ENCODE results near the gene THSD8. TPM values are rescaled to one million over a fixed set of nuclear protein-coding genes. Genes with fewer than 3 reads are reported as not detected.

Gene THSD8
- polyA plus RNA-seq, 2 of the 4 experiments (the other 2 are of a cell fraction), result 4.9 TPM; not detected in 1

- TF ChIP-seq MYC (IDR thresholded peaks at IDR 0.05; ENCODE audit: borderline replicate concordance, low read length), result no peak
- TF ChIP-seq HOXB13 (CRISPR knock-in tag; IDR thresholded peaks at IDR 0.05; ENCODE audit: low read depth), result no peak
- no peak for TF ChIP-seq RAD21 (conservative IDR thresholded peaks at IDR 0.05 in 1 of 2, IDR thresholded peaks at IDR 0.05 in 1 of 2)
- TF ChIP-seq CEBPB (IDR thresholded peaks at IDR 0.05), result no peak
- TF ChIP-seq USF2 (IDR thresholded peaks at IDR 0.05), result no peak
- POLR2A ChIA-PET, result no interaction called here
- CTCF ChIA-PET, result interaction anchor here (0.6 to 2.9 kb wide), 7 partner anchors 8 to 153 kb away, joined by 3 to 27 read pairs (median 3); no protein-coding TSS in a partner anchor
- H3K27ac ChIP-seq, result peak overlapping the region; percentile 71 to 87
- 54% methylated on average over 11 of the region's 21 CpGs for WGBS (ENCODE audit: missing lambda C conversion rate)
- H3K9me3 ChIP-seq, result no peaks in the 10 kb centered on the region
- peak overlapping the region; percentile 66 for H3K4me2 ChIP-seq
- DNase-seq (ENCODE audit: low read depth in 1 of 2, low spot score in 1 of 2) (no peak), FAIRE-seq (no peak), ATAC-seq (no peak; a peak in 1 of 6 replicates)
- H3K4me1 ChIP-seq, result peaks cover 9% of the 10 kb centered on the region; the same call in 1 of the 3 replicates
- H3K4me3 ChIP-seq, result peak overlapping the region; percentile 78
Measured at GRCh38 chr19:12838886-12839756, 37.3 kb downstream of the THSD8 start.

GRCh38 chr19:12840091-12841079 lies 38.5 kb downstream of the THSD8 start:
- H3K4me3 ChIP-seq, result no peak overlapping the region
- ATAC-seq, result peak in 1 of 2 experiments; percentile 52; a peak in 3 of 6 replicates
- peak in 1 of 2 experiments; percentile 80 for DNase-seq (ENCODE audit: low read depth in 1 of 2, low spot score in 1 of 2)
- TF ChIP-seq TP53 (CRISPR knock-in tag; IDR thresholded peaks at IDR 0.05) (no peak), JUN (IDR thresholded peaks at IDR 0.05) (no peak), REST (IDR thresholded peaks at IDR 0.05) (no peak), FOSB (CRISPR knock-in tag; IDR thresholded peaks at IDR 0.05) (no peak), KDM5A (IDR thresholded peaks at IDR 0.05) (no peak), SMC3 (IDR thresholded peaks at IDR 0.05) (no peak), ZSCAN20 (CRISPR knock-in tag; IDR thresholded peaks at IDR 0.05) (no peak), ESRRA (IDR thresholded peaks at IDR 0.05; ENCODE audit: borderline replicate concordance, low read length) (no peak), NR3C1 (IDR thresholded peaks at IDR 0.05) (no peak), TFCP2L1 (CRISPR knock-in tag; IDR thresholded peaks at IDR 0.05) (no peak), HMGXB4 (CRISPR knock-in tag; IDR thresholded peaks at IDR 0.05; ENCODE audit: borderline replicate concordance) (no peak)
- FAIRE-seq, result no peak
- H3K4me2 ChIP-seq, result no peak overlapping the region
- ChIA-PET POLR2A (no interaction called here), CTCF (no interaction called here)
- peaks cover 6% of the 10 kb centered on the region; the same call in 1 of the 3 replicates for H3K4me1 ChIP-seq
- WGBS (ENCODE audit: missing lambda C conversion rate), result 54% methylated on average over 36 of the region's 43 CpGs
- H3K9me3 ChIP-seq, result no peaks in the 10 kb centered on the region
- H3K27ac ChIP-seq, result no peak overlapping the region

Measured in A549 (cell line).